ENCODE results near the gene DDC.

The DDC gene

GRCh38 chr7:50449881-50450589, 115.2 kb downstream of the DDC start, which contains the start of gene FIGNL1:
Gene FIGNL1, minus strand, starts transcription at chr7:50450350. Its CDS starts 3,063 bp downstream, at chr7:50447287.
- peak; percentile 76 for DNase-seq

- DNase-seq, result no peak
Measured at GRCh38 chr7:50449501-50449880, 115.7 kb downstream of the DDC start.

DNA sequence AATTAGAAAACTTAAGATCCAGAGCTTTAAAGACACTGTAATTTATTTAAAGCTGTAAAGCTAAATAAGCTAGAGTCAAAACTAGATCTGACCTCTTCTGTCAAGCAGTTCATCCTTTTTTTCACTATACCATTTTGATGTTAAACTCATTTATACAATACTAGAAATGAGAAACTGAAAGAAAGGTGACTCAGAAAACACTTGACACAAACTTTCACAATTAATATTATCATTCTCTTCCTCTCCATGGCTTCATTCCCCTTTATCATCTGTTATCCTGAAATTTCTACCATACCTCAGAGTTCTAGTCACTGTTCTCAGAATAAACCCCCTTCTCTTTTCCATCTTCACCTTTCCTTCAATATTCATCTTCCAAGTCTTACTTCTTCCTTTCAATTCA, 116.4 kb downstream of the DDC start:
- DNase-seq, result no peak

GRCh38 chr7:50446542-50446960, 118.7 kb downstream of the DDC start:
- DNase-seq, result no peak

DNA sequence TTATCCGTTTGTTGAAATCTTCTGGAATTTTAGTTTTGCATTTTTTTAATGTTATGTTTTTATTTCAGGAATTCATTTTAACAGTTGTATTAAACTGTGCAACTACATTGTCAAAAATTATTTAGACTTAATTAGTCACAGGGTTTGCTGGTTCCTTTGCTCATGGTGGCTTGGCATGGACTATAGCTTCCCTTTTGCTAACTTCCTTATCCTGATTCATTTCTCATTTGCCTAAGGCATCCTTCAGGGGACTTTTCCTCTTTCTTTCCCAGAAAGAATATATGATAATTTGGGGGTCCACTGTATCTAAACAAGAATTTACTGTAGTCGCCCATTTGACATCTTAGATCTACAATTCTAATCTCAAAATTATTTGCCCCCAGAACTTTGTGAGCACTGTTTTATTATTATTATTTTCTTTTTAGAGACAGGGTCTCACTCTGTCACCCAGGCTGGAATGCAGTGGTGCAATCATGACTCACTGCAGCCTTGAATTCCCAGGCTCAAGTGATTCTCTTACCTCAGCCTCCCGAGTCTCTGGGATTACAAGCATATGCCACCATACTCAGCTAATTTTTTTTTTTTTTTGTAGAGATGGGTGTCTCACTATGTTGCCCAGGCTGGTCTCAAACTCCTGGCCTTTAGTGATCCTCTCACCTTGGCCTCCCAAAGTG, 128.9 kb downstream of the DDC start:
- no peak for DNase-seq

DNA sequence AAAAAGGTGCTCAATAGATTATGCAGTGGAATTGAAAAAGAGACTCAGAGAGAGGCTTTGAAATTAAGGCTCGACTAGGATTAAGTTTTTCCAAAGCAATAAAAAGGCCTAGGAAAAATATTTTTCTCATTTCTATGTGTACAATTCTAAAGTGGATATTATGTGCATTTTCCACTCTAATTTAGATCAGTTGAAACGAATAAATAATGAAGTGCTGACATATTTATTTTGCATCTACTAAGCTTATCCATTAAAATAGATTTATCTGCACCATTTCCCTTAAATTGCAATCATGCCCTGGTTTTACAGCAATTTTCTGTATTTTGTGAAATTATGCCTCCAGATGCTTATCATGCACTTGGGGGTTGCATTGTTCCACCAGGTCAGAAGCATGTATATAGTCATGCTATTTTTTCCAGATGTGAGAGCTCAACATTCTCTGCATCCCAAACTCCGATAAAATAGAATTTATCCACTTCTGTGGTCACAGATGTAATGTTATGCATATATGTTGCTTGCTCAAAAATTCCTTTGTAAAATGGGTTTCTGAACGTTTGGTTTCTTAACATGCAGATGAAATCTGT, 133.4 kb downstream of the DDC start:
- DNase-seq, result no peak

DNA sequence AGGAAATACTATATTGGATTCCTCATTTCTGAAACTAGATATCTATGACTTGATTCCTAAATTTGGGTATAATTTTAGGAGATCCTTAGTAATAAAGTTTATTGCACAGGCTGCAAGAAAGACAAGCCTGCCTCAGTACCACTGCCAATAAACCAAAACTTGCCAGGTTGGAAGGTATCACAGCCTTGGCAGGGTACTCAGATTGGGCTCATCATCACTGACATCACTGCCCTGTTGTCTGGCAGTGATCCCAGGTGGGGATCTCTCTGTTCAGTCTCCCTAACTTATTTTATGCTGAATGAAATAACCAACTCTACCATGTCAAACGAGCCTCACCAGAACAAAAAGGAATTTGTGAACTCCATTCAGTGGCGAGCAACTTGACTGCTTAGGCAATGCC, 133.9 kb downstream of the DDC start:
- DNase-seq, result no peak

DNA sequence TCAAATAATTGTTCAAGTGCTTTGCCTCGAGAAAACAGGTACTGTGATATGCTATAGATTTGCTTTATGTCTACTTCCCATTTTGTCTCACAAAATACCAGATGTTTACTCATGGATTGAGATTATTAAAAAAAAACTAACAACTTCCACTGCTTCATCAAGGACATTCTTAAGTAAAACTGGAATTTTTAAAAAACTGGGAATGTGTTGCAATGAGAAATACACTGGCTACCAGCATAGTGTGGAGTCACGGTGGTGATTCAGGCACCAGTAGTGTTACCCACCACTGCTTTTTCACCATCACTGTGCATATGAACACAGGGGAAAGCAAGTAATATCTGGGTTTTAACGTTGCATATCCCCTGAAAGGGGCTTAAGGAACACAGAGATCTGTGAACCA, 136.3 kb downstream of the DDC start:
- no peak for DNase-seq

- no peak for DNase-seq
Measured at GRCh38 chr7:50427518-50427917, 137.7 kb downstream of the DDC start.

- DNase-seq, result no peak
Measured at GRCh38 chr7:50426280-50427045, 138.7 kb downstream of the DDC start.

GRCh38 chr7:50425318-50425717, 139.9 kb downstream of the DDC start:
- DNase-seq, result no peak

DNA sequence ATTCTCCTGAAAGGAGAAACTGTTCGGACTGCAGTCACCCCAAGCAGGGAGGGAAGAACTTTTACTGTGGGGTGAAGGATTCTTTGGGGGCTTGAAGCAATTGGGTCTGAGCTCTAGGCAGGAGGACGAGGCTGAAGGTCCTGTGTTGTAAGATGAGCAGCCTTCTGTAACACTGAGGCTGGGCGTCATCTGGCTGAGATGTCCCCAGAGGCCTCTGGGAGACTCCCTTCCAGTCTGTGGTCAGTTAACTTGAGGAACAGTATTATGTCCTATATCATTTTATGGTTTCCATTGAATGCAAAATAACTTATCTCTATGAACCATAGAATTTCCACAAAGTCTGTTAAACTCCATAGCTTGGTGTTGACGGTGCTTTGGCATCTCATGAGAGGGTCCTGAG, 141.3 kb downstream of the DDC start:
- no peak for DNase-seq

DNA sequence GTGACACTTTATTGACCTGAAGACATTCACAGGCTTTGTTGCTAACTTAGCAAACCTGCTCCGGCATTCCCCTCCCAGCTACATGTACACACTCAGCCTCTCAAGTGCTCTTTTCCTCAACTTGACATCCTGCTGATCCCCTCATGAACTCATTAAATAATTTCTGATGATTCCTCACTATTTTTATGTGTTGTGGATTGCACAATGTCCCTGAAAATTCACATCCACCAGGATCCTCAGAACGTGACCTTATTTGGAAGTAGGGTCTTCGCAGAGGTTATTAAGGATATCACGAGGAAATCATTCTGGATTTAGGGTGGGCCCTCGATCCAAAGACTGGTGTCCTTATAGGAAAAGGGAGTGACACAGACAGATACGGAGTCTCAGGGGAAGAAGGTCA, 142.3 kb downstream of the DDC start:
- no peak for DNase-seq

DNA sequence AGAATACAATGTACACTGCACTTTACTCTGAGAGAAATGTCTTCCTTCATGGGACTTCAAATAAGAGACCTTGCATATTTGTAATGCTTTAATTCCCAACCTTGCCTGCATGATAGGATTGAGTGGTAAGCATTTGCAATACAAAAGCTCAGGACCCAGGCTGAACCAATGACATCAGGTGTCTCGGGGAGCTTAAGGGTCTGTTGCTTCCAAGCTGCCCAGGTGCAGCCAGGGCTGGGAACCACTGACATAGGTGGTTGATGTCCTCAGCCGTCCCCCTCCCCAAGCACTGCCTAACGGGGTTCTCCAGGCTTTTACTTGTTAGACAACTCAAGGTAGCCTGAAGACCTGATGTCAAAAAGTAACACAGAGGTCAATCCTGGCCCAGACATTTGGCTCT, 144.2 kb downstream of the DDC start:
- no peak for DNase-seq

GRCh38 chr7:50418526-50419290, 146.5 kb downstream of the DDC start:
- no peak for DNase-seq

GRCh38 chr7:50418086-50418515, 147.1 kb downstream of the DDC start:
- DNase-seq, result peak; percentile 65

DNA sequence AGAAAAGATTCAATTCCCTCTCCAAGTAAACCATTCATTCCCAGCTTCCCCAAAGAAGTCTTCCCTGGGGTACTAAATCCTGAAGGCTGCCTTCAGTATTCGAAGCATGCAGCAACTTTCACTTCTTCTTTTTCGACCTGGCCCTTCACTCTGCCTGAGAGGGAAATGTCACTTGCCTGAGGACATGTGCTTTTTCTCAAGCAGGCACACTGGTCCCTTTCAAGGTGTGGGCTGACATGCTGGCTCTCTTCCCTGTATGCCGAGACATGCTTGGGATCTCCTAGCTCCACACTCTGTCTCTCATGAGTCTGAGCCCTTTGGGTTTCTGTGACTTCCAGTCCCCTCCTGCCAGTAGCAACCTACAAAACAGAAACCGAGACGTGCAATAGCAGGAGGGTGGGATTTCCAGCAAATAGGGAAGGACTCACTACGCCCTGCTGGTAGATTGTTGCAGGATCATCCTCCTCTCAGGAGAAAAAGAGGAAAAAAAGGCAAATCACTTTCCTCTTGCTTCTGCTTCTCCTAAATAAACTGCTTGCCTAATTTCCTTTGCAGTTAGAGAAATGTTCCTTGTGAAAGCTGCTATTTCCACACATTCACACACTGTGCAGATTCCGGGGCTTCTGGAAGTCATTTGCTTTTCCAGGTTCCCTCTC, 148.6 kb downstream of the DDC start:
- no peak for DNase-seq

GRCh38 chr7:50415844-50416364, 149.3 kb downstream of the DDC start:
- no peak for DNase-seq

- no peak for DNase-seq
Measured at GRCh38 chr7:50413561-50413960, 151.6 kb downstream of the DDC start.

GRCh38 chr7:50412973-50413372, 152.2 kb downstream of the DDC start:
- no peak for DNase-seq

GRCh38 chr7:50411332-50411731, 153.9 kb downstream of the DDC start:
- no peak for DNase-seq
